GM18499 (cell line): ENCODE results near the gene PHACTR4.
"Not testable (repeated sequence)": the region's sequence is repeated elsewhere in the genome, so short reads cannot be mapped to it uniquely, and the experiment has no call there.

ENCODE experiments used
- ATAC-seq: cut with Tn5 transposase; IDR thresholded peaks from one replicate; pipeline ENCODE4 v1.9.1; 2021; ENCODE audit warnings: moderate number of reproducible peaks; ENCODE audit not compliant: insufficient read depth, unreplicated experiment

PHACTR4 gene

GRCh38 chr1:28482138-28482537 is 112.6 kb downstream of the PHACTR4 start:
- no peak for ATAC-seq

- ATAC-seq = no peak
Observed at GRCh38 chr1:28482702-28483101, 113.2 kb downstream of the PHACTR4 start.

GRCh38 chr1:28494737-28495136 is 125.2 kb downstream of the PHACTR4 start:
- no peak for ATAC-seq

GRCh38 chr1:28499553-28499952 is 130.0 kb downstream of the PHACTR4 start:
- ATAC-seq = no peak

GRCh38 chr1:28501925-28502324 is 132.4 kb downstream of the PHACTR4 start:
- no peak for ATAC-seq

GRCh38 chr1:28503117-28503516 is 133.6 kb downstream of the PHACTR4 start:
- ATAC-seq = no peak

GRCh38 chr1:28505406-28506187 is 136.1 kb downstream of the PHACTR4 start, which contains the start of gene RCC1:
Gene RCC1 (plus strand): TSS chr1:28506043. CDS start chr1:28529867, 23,824 bp downstream.
- ATAC-seq = peak; percentile 50

GRCh38 chr1:28506907-28507246 is 137.3 kb downstream of the PHACTR4 start:
- ATAC-seq = no peak

- ATAC-seq = no peak
Observed at GRCh38 chr1:28507247-28507645, 137.7 kb downstream of the PHACTR4 start.

- no peak for ATAC-seq
Observed at GRCh38 chr1:28507646-28508434, 138.3 kb downstream of the PHACTR4 start.

- ATAC-seq = no peak
Observed at GRCh38 chr1:28508435-28508754, 138.9 kb downstream of the PHACTR4 start.

- no peak for ATAC-seq
Observed at GRCh38 chr1:28509705-28510272, 140.2 kb downstream of the PHACTR4 start.

- no peak for ATAC-seq
Observed at GRCh38 chr1:28510273-28510969, 140.9 kb downstream of the PHACTR4 start.

GRCh38 chr1:28510970-28511440 is 141.5 kb downstream of the PHACTR4 start:
- no peak for ATAC-seq

GRCh38 chr1:28512058-28512611 is 142.6 kb downstream of the PHACTR4 start:
- ATAC-seq = no peak

- ATAC-seq = not testable (repeated sequence)
Observed at GRCh38 chr1:28514445-28514933, 144.9 kb downstream of the PHACTR4 start.

GRCh38 chr1:28516518-28516956 is 147.0 kb downstream of the PHACTR4 start:
- no peak for ATAC-seq

GRCh38 chr1:28517649-28517999 is 148.1 kb downstream of the PHACTR4 start:
- ATAC-seq = no peak

GRCh38 chr1:28518000-28518744 is 148.6 kb downstream of the PHACTR4 start:
- ATAC-seq = peak; percentile 42
